ENCODE results near the gene PELO. TPM values are rescaled to one million over a fixed set of nuclear protein-coding genes. Genes with fewer than 3 reads are reported as not detected.

The PELO gene
- total and polyA plus RNA-seq, 2 donors (not counting 3 experiments of a cell fraction or from before 2014, with no cell fraction given), result 8.6 to 13.2 TPM

- FAIRE-seq, result no peak
- no peak overlapping the region for H3K4me3 ChIP-seq (replicated peaks in 1 of 3; ENCODE audit: insufficient read depth in 1 of 3, low read depth in 1 of 3, low read length in 3 of 3)
- intact Hi-C loops (cut with micrococcal nuclease) (no loop called here), dilution Hi-C loops (cut with MboI; ENCODE audit: extremely low pct_ligation_motif_present, low sequenced_read_pairs) (no loop called here)
- H3K9me3 ChIP-seq (replicated peaks; ENCODE audit: control insufficient read depth, insufficient read depth, low read length), result no peaks in the 10 kb centered on the region
- no peak for TF ChIP-seq FOS (IDR thresholded peaks at IDR 0.05; ENCODE audit: borderline replicate concordance, insufficient read depth, low read length)
- TF ChIP-seq EZH2 (IDR thresholded peaks at IDR 0.05; ENCODE audit: borderline replicate concordance, low read depth, low read length, severe bottlenecking), result no peak
- no peak for TF ChIP-seq POLR2AphosphoS5 (IDR thresholded peaks at IDR 0.05; ENCODE audit: insufficient read depth, low read depth, low read length)
- TF ChIP-seq CTCF (IDR thresholded peaks at IDR 0.05; ENCODE audit: extremely low read depth in 1 of 2, insufficient read depth in 1 of 2, low read depth in 1 of 2, low read length in 2 of 2), result no peak
- no peak for TF ChIP-seq MYC (IDR thresholded peaks at IDR 0.05; ENCODE audit: low read depth, low read length)
- no peak for TF ChIP-seq JUN (IDR thresholded peaks at IDR 0.05; ENCODE audit: borderline replicate concordance, insufficient read depth, insufficient read length, low read depth)
- H3K4me1 ChIP-seq (ENCODE audit: control insufficient read depth, extremely low read depth, insufficient read depth, low read length), result no peaks in the 10 kb centered on the region
- H3K36me3 ChIP-seq (ENCODE audit: control insufficient read depth in 2 of 2, extremely low read depth in 1 of 2, insufficient read depth in 2 of 2, low read length in 2 of 2), result no peaks in the 10 kb centered on the region
- H3K9ac ChIP-seq (replicated peaks; ENCODE audit: extremely low read depth, insufficient read depth, low read length), result no peak overlapping the region
- POLR2A ChIA-PET, result interaction anchor here (1.0 kb wide), 1 partner anchor 51 kb away, joined by 5 read pairs; no protein-coding TSS in a partner anchor
- no peak for DNase-seq (ENCODE audit: low read depth, low spot score)
- CTCF ChIA-PET, result interaction anchor here (3.5 kb wide), 1 partner anchor 86 kb away, joined by 10 read pairs; no protein-coding TSS in a partner anchor
- no peaks in the 10 kb centered on the region for H4K20me1 ChIP-seq (replicated peaks; ENCODE audit: control insufficient read depth, extremely low read depth, insufficient read depth, low read length)
- no peaks in the 10 kb centered on the region for H3K9me1 ChIP-seq (replicated peaks; ENCODE audit: control insufficient read depth, extremely low read depth, insufficient read depth, low read length)
- no peak overlapping the region for H3K27ac ChIP-seq (ENCODE audit: insufficient read depth, low read depth, low read length)
- H3K79me2 ChIP-seq (ENCODE audit: control insufficient read depth, insufficient read depth, low read length), result no peaks in the 10 kb centered on the region
- no TSS peak for BruUV-seq (replicated peaks)
- no peak overlapping the region for H3K4me2 ChIP-seq (ENCODE audit: insufficient read depth, low read length)
- no peaks in the 10 kb centered on the region for H3K27me3 ChIP-seq (ENCODE audit: control insufficient read depth in 2 of 2, insufficient read depth in 2 of 2, low read length in 2 of 2)
- H2AFZ ChIP-seq (ENCODE audit: low read depth, low read length), result no peak overlapping the region
These were observed 8.9 kb upstream of the PELO start for GRCh38 chr5:52778781-52779180.

Data from endothelial cell of umbilical vein (primary cell).